Renal cortical epithelial cell (primary cell): Measurements from ENCODE around the gene ATP6V0E2. TPM values are rescaled to one million over a fixed set of nuclear protein-coding genes. Genes with fewer than 3 reads are reported as not detected.
"Not testable (repeated sequence)": the region's sequence is repeated elsewhere in the genome, so short reads cannot be mapped to it uniquely, and the experiment has no call there.

Source experiments
- DNase-seq: peaks from one replicate; pipeline ENCODE4 v3.0.0-alpha.2; 2011; ENCODE audit warnings: low read depth
- total RNA-seq: library from RNA; depleted of rRNA; stranded (reverse); fragments of >200 nt; gene quantifications from 2 replicates; pipeline ENCODE4 v1.2.3, GENCODE V29; 2014

The ATP6V0E2 gene
- total RNA-seq, 1 donor from 2014 or later: 15.9 TPM

DNA sequence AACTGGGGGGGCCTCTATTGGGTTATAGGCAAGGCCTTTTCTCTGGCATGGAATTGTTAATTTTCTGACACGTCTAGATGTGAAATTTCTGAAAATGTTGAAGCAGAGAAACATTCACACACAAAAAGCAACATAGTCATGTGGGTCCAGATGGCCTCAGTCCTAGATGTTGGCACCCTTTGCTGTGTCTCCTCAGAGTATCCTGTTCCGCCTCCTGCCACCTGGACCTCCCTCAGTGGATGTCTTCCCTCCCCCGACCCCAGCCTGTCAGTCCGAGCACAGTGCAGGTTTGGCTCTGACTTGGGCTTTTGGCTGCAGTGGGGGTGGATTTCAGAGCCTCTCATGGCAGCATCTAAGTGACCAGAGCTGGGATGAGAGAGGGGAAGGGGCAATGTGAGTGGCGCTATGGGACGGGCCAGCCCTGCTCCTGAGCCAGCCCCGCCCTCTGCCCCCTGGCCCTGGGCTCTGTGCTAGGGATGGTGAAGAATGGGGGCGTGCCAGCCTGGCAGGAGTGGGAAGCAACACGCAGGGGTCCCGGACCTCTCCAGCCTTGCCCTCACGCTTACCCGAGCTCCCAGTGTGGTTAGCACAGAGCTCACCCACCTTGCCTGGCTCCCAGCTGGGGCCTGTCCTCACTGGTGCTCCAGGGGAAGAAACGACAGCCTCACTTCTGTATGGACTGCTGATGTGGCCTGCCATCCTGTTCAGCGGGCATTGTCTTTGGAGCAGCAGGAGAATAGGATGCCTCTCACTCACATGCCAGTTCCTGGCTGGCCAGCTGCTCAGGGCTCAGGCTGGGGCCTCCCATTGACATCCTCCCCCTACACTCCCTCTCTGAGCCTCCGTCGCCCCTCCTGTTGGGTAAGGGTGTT, 6.2 kb downstream of the ATP6V0E2 start:
- no peak for DNase-seq

GRCh38 chr7:149880638-149881311, 7.0 kb downstream of the ATP6V0E2 start:
- DNase-seq: no peak

GRCh38 chr7:149881328-149882247, 7.8 kb downstream of the ATP6V0E2 start:
- no peak for DNase-seq

DNA sequence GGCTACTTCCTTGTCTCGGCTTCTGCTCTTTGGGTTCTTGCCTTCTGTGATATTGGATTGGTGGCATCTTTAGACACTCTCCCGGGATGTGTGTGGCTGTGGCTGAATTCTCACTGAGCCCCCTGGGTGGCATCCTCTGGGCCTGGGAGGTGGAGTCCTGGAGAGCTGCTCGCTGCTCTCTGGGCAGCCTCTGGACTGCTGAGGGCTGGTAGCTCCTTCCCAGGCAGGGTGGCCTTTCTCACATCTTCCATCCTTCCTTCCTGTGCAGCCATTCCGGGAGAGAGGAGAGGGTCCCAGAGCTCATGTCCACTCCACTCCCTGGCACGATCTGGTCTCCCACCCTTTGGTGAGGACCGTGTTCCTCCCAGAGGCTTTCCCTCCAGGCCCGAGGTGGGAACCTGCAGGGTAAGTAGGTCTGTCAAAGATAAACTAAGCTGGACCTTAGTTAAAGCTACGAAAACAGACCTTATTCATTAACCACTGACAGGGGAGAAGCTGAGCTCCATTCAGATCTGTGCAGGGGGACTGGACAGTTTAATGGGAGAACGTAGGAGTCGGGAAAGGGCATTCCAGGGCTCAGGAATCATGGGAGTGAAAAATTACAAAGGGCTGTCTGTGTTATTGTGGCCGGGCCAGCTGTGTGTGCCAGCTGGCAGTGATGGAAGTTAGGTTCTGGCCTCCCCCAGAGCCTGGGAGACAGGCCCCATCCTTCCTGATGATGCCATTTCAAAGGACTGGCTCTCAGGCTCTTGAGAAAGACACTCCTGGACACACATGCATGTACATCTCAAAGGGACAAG, 8.7 kb downstream of the ATP6V0E2 start:
- no peak for DNase-seq

GRCh38 chr7:149883048-149883438, 9.3 kb downstream of the ATP6V0E2 start:
- no peak for DNase-seq

DNA sequence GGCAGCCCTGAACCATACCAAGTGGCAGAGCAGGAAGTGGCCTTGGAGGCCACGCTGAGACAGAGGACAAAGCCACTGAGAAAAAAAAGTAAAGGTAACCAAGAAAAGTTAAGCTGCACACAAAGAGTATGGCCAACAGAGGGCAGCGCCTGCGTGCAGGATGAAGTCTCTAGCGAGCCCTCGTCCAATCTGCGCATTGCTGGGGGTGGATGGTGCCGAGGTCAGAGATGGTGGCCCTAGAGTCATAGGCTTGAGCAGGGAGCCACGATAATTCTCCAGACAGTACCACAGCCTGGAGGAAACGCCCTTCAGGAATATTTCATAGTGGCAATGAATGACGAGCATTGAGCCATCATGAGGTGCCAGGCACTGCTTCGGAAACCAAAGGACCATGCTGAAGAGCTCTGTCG, 9.7 kb downstream of the ATP6V0E2 start:
- DNase-seq: peak; percentile 26

- no peak for DNase-seq
These were observed 10.2 kb downstream of the ATP6V0E2 start for GRCh38 chr7:149884016-149884415.

DNA sequence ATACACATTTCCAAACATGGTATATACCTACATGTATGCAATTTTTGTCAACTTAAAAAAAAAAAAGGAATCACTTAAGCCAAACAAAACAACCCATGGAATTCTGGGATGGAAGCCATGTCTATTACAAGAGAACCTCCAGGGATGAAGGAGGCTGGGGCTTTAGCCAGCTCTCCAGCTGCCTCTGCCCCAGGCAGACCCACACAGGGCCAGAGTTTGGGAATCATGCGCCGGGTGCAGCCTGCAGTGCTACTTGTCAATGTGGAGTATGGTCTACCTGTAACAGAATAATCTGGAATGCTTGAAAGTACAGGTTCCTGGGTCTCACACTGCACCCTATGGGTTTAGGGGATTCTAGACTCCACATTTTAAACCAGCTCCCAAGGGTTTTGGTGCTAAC, 10.8 kb downstream of the ATP6V0E2 start:
- no peak for DNase-seq

DNA sequence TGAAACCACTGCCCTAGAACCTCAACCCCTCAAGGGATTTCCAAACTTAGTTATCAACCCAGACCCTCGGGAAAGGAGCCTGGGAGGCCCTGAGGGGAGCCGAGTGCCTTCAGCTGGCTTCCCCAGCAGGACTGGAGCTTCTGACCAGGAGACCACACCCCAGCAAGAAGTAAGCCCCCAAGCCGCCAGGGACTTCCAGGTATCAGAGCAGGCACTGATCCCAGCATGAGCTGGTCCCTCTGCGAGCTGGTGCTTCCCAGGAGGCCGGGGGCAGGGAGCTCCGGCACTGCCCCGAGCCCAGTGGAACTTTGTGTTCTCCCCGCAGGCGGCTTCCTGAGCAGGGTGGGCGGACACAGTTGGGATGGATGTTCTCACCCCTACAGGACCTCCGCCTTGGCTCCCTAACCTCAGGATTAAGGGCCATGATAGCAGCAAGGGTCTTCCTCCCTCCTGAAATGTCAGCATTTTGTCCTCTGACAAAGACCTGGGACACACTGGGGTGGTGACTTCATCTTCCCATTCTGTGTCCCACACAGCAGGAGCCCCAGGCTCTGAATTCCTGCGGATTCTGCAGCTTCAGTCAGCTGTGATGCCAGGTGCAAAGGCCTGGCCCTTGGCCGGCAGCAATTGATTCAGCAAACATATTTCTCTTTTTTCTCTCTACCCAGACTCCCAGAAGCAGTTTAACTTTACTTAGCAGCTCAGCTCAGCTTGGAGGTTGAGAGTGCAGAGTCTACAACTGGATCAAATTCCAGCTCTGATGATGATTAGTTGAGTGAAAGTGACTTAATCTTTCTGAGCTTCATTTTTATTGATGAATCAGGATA, 11.6 kb downstream of the ATP6V0E2 start:
- no peak for DNase-seq

GRCh38 chr7:149886018-149886415, 12.2 kb downstream of the ATP6V0E2 start:
- no peak for DNase-seq

DNA sequence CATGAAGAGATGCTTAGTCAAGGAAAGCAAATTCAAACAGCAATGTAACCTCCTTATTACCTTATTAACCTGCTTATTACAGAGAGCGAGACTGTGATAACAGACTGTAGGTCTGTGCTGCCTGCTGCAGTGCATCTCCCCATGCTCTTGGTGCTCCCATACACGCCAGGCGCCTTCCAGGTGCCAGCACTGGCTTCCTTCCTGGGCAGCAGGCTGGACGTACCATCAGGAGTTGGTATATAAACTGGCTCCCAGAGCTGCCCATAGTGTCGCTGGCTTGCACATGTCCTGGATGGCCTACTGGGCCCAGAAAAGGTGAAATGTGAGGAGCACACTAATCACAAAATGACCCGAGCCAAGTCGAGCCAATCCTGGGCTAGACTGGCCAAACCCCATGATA, 13.5 kb downstream of the ATP6V0E2 start:
- no peak for DNase-seq

DNA sequence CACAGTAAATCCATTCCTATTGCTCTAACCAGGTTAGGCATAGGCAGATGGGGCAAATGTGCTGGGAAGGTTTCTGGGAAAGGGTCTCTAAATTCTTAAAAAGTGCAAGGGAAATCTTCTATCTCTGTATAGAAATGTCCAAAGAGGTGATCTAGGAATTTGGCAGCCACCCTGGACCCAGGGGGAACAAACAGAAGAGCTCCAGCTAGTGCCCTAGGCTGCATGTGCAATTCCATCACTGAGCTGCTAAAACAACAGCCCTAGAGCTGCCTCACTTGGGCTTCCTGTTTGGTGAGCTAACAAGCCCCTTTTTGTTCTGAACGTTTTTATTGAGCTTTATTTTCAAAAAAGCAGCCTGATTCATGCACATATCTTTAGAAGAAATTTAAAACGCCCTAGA, 16.9 kb downstream of the ATP6V0E2 start:
- DNase-seq: not testable (repeated sequence)

- DNase-seq: not testable (repeated sequence)
These were observed 21.2 kb downstream of the ATP6V0E2 start for GRCh38 chr7:149894957-149895356.

- not testable (repeated sequence) for DNase-seq
These were observed 34.1 kb downstream of the ATP6V0E2 start for GRCh38 chr7:149907776-149908376.

GRCh38 chr7:149910219-149910618, 36.5 kb downstream of the ATP6V0E2 start:
- DNase-seq: not testable (repeated sequence)

DNA sequence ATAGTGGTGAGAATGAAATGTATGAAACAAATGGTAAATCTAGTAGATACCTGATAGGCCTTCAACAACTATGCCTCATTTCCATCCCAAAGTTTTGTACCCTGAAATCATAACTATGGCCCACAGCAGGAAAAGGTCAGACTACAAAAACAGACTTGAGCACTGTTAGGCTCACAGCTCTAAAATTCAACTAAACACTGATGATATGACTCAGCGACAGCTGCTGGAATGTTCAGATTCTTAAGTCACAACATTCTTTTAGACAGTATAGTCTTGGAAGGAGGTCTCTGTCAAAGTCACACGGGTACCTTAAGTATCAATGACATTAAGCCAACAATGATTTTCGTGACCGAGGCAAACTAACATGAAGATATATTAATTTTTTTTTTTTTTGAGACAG, 38.4 kb downstream of the ATP6V0E2 start:
- DNase-seq: peak; percentile 9

GRCh38 chr7:149926414-149926813, 52.6 kb downstream of the ATP6V0E2 start:
- DNase-seq: not testable (repeated sequence)
